GM06990 (cell line): Measurements from ENCODE around the gene KMT2E.

Experiments
- DNase-seq: peaks from one replicate; pipeline ENCODE4 v3.0.0-alpha.2; 2011; ENCODE audit not compliant: insufficient read length; ENCODE audit errors: extremely low read depth
- H3K27me3 ChIP-seq: replicated peaks from 2 replicates; pipeline ENCODE4 v1.6.0; 2011; ENCODE audit warnings: low read length; ENCODE audit not compliant: control insufficient read depth, insufficient read depth
- H3K36me3 ChIP-seq: 2 replicates; pipeline ENCODE4 v1.5.1; 2011; ENCODE audit warnings: low read length; ENCODE audit not compliant: control insufficient read depth, insufficient read depth
- H3K4me3 ChIP-seq: replicated peaks from 2 replicates; pipeline ENCODE4 v1.5.1; 2011; ENCODE audit warnings: low read depth, mild to moderate bottlenecking, control low read depth, low read length
- TF ChIP-seq, protein P1 (sequence below): IDR thresholded peaks from 2 replicates; pipeline ENCODE4 v1.5.1; 2011; ENCODE audit warnings: low read length, control low read depth, mild to moderate bottlenecking, inconsistent platforms; ENCODE audit not compliant: insufficient read depth, poor library complexity, severe bottlenecking

The KMT2E gene

GRCh38 chr7:105009667-105010503, 4.1 kb upstream of the KMT2E start:
- Histone ChIP-seq H3K4me3 (peak overlapping the region; percentile 99), H3K36me3 (no peaks in the 10 kb centered on the region; the same call in 1 of the 2 replicates), H3K27me3 (no peaks in the 10 kb centered on the region)
- TF ChIP-seq, protein P1, sequence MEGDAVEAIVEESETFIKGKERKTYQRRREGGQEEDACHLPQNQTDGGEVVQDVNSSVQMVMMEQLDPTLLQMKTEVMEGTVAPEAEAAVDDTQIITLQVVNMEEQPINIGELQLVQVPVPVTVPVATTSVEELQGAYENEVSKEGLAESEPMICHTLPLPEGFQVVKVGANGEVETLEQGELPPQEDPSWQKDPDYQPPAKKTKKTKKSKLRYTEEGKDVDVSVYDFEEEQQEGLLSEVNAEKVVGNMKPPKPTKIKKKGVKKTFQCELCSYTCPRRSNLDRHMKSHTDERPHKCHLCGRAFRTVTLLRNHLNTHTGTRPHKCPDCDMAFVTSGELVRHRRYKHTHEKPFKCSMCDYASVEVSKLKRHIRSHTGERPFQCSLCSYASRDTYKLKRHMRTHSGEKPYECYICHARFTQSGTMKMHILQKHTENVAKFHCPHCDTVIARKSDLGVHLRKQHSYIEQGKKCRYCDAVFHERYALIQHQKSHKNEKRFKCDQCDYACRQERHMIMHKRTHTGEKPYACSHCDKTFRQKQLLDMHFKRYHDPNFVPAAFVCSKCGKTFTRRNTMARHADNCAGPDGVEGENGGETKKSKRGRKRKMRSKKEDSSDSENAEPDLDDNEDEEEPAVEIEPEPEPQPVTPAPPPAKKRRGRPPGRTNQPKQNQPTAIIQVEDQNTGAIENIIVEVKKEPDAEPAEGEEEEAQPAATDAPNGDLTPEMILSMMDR, result no peak
- no peak for DNase-seq

- DNase-seq, result no peak
- H3K36me3 ChIP-seq, result no peaks in the 10 kb centered on the region; the same call in 1 of the 2 replicates
- peak overlapping the region; percentile 99 for H3K4me3 ChIP-seq
- TF ChIP-seq, protein P1, result no peak
- no peaks in the 10 kb centered on the region for H3K27me3 ChIP-seq
Measured at GRCh38 chr7:105010504-105011130, 3.4 kb upstream of the KMT2E start.

DNA sequence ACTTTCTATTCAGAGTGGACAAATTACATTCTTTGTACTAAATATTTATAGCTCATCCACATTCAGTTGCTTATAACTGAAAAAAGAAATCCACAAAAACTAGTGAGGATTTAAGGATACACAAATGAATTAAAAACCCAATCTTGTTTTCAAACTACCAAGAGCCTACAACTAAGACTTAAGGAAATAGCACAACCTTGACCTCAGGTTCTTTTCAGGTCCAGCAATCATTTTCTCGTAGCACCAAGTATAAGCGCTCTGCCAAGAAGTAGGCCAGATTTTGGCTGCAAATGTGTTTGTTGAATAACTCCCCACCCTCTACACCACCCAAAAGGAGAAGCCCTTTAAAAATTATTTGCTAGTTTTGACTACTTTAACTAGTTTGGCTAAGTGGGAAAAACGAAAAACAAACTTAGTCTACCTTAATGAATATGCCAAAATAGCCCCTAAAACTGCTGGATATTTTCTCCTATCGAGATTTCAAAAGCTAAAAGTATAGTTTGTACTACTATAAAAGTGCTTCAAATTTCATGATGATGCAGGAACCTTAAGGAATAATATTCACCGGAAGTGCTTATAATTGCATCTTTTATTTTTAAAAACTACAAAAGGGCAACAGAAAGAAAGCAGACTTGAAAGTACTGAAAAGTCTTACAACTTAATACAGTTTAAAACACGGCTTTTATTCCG, 2.7 kb upstream of the KMT2E start:
- Histone ChIP-seq H3K4me3 (peak overlapping the region; percentile 99), H3K36me3 (no peaks in the 10 kb centered on the region; the same call in 1 of the 2 replicates), H3K27me3 (no peaks in the 10 kb centered on the region)
- DNase-seq, result no peak
- TF ChIP-seq, protein P1, result no peak

DNA sequence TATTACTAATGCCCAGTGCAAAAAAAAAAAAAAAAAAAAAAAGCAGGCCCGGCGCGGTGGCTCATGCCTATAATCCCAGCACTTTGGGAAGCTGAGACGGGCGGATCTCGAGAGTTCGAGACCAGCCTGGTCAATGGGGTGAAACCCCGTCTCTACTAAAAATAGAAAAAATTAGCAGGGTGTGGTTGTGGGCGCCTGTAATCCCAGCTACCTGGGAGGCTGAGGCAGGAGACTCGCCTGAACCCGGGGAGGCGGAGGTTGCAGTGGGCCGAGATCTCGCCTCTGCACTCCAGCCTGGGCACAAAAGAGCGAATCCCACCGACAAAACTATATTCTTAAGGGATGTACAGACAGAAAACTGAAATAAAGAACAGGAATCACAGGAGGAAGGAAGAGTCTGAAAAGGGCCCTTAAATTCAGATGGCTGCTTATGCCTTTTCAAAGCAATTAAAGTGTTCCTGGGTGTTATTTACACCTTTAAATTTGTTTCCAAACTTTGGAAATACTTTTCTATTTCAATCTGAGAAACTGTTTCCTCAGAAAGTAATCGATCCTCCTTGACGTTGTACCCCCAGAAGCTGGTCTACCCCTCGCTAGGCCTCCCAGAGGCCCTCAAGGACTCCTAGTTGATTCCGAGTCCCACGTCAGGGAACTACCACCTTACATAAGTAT, 2.0 kb upstream of the KMT2E start:
- no peak for DNase-seq
- Histone ChIP-seq H3K36me3 (no peaks in the 10 kb centered on the region; the same call in 1 of the 2 replicates), H3K27me3 (no peaks in the 10 kb centered on the region), H3K4me3 (peak overlapping the region; percentile 99)
- TF ChIP-seq, protein P1, result no peak

DNA sequence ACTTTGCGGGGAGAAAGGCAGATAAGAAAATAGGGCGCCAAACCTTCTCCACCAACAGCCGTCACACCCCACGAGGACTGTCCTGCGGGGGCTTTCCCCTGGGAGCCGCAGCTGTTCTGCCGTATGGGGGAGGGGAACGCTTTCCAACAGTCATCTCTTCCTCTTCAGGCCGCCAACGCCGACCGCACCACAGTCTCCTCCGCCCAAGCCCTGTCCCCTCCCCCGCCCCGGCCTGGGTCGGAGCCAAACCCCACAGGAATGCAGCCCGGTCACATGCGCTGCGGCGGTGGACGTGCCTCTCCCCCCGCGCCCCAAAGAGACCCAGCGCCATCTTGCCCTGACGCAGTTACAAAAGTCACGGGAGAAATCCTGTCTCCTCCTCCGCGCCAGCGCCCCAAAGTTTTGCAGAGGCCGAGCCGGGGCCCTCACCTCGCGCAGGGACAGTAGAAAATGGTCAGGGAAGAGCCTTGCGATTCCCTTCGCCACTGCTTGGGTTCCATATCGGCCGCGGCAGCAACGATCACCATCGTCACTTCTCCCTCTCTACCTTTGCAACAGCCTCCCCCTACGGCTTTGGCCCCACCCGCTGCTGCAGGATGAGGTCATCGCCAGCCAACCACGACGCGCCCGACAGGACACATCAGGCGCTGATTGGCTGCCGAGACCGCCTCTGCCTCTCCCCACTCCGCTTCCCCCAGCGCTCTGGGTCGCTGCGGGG, 1.3 kb upstream of the KMT2E start:
- TF ChIP-seq, protein P1, result no peak
- peak; percentile 100 for DNase-seq
- no peaks in the 10 kb centered on the region; the same call in 1 of the 2 replicates for H3K36me3 ChIP-seq
- no peaks in the 10 kb centered on the region for H3K27me3 ChIP-seq
- H3K4me3 ChIP-seq, result peak overlapping the region; percentile 99
